ENCODE measurements around the gene SLC25A38.

Gene SLC25A38

GRCh38 chr3:39378088-39378487, 5.1 kb upstream of the SLC25A38 start:
- peak; percentile 18 to 36 (median 31) for DNase-seq

DNA sequence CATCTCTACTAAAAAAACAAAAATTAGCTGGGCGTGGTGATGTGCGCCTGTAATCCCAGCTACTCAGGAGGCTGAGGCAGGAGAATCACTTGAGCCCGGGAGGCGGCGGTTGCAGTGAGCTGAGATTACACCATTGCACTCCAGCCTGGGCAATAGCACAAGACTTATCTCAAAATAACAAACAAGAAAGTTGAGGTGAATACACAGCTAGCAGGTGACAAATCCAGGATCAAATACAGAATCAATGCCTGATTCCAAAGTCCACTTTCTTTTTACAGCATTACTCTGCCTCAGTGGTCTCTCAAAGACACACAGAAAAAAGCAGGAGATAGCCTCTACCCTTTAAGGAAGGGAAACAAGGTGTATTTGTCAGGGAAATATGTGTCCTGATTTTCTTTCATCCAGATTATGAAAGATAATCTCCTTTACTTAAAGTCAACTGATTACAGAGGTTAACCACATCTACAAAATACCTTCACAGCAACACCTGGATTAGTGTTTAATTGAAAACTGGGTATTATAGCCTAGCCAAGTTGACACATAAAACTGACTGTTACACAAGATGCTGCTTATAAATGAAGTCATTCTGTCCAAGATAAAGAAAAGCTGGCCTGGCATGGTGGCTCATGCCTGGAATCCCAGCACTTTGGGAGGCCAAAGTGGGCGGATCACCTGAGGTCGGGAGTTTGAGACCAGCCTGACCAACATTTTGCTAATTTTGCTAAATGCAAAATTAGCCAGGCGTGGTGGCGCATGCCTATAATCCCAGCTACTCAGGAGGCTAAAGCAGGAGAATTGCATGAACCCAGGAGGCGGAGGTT, 4.0 kb upstream of the SLC25A38 start:
- DNase-seq = no peak

DNA sequence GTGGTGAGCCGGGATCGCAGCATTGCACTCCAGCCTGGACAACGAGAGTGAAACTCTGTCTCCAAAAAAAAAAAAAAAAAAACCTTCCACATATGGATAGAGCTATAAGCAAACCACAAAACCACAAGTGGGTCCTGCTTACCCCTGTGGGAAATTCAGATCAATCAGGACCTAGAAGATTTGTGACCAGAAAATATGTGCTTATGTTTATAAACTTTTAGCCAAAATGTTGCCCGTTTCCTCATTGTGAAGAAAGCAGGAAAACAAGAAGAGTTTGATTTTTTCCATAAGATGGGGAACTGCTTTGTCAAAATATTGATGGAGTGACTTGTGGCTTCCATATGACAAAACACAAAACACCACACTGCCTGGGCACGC, 3.4 kb upstream of the SLC25A38 start:
- no peak for DNase-seq

- no peak for DNase-seq
Observed at GRCh38 chr3:39381432-39381831, 1.7 kb upstream of the SLC25A38 start.

DNA sequence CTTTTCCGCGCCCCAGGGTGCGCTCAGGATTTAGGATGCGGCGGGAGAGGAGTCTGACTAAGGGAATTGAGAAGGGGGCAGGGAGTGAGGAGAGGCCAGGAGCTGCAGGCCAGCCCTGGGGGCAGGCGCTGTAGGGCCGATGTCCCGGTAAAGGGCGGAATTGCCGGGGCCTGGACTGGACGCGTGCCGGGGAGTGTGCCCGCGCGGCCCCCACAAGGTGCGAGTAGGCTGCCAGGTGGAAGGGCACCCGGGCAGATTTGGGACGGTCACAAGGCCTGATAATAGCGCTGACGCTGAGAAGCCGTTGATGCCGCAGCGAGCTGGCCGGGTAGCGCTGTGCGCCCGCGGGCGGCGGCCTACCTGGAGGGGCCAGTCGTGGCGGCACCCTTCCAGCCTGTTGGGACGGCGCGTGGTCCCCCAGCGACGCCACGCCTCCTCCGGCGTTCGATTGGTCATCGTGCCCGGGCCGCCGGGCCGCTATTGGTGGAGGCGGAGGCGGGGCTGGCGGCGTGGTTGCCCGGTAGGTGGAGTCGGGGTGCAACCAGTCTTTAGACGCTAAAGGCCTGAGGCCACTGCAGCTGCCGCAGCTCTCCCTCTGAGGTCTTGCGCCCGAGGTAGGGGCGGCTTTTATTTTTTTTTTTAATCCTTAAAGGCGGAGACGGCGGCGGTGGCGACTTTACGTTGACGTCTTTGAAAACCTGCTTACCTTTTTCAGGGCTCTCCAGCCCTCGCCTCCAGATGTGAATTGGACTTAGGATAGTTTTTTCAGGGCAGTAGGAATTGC, 903 bp downstream of the SLC25A38 start:
- DNase-seq = peak; percentile 94 to 98 (median 96)

- no peak for DNase-seq
Observed at GRCh38 chr3:39384665-39385000, 1.5 kb downstream of the SLC25A38 start.

DNA sequence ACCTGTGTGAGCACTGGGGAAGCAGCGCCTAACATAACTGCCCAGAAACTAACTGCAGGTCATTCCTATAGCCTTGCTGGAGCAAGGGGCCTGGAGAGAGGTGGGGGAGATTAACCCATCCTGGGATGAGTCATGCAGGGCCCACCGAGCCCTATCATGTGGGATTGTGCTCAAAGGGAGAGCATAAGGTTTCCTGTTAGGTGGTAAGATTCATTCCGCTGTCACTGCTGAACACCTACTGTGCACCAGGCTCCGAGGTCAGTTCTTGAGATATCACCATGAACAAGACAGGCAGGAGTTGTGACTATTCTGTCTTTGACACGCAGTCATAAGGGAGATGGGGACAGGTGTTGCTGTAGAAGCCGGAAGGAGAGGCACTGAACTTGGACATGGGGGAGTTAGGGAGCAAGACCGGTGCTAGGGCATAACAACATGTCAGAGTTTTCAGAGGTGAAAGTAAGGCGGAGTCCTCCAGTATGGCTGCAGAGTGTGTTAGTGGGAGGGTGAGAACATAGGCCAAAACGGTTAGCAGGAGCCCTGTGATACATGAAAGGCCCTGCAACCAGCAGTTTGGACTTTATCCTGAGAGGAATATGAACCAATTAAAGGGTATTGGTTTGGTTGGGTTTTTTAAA, 2.4 kb downstream of the SLC25A38 start:
- no peak for DNase-seq

GRCh38 chr3:39386318-39386717, 3.1 kb downstream of the SLC25A38 start:
- no peak for DNase-seq

GRCh38 chr3:39387411-39387975, 4.3 kb downstream of the SLC25A38 start:
- DNase-seq = no peak

GRCh38 chr3:39388153-39388552, 5.0 kb downstream of the SLC25A38 start:
- no peak for DNase-seq

DNA sequence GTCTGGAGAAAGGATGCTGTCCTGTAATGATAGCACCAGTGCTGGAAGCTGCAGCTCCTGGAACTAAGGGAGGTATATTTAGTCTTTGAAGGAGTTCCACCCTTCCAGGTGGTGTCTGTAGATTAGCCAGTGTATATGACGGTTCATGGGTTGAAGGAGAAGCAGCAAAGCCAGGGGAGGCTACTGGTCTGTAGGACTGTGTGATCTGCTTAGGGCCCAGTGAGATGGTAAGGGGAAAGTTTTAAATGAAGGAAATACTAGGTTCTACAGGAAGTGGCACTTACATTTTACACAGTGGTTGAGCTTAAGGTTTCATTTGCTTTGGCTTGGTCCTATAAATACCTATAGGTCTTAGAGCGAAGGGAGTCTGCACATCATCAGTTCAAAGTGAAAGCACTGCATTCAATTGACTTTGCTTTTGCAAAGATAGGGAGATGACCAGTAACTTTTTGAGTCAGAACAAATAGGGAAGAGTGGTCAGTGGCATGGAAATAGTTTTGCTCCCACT, 5.6 kb downstream of the SLC25A38 start:
- DNase-seq = no peak

DNA sequence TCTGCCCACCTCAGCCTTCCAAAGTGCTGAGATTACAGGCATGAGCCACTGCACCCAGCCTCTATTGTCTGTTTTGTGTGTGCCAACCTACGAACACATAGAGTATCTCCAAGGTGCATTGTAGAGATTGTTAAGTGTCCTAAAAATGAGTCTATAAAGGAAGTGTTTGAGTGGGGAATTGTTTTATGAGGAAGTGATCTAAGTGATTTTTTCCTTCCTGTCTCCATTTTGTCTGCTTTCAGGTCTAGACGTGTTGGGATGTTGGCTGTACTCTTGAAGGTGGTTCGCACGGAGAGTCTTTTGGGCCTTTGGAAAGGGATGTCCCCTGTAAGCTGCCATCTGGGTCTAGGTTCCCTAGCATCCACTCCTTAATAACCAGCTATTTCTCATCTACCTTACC, 7.0 kb downstream of the SLC25A38 start:
- DNase-seq = no peak

DNA sequence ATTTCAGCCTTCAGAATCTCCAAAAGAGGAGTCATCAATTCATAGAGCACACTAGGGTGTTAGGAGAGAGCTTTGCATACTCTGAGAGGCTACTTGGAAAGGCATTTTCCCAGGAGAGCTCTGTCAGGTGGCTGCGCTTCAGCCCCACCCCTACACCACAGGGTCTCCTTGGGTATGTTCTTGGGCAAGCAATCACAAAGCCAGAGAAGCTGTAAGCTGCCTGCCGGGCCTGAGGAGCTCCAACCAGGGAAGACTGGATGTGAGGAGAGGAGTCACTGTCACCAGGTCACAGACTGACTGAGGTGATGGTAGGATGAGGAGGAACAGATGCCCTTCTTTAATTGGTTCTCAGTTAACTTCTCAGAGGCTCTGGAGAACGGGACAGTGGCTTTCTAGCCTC, 13.5 kb downstream of the SLC25A38 start:
- DNase-seq = no peak

- DNase-seq = no peak
Observed at GRCh38 chr3:39398700-39399099, 15.5 kb downstream of the SLC25A38 start.

DNA sequence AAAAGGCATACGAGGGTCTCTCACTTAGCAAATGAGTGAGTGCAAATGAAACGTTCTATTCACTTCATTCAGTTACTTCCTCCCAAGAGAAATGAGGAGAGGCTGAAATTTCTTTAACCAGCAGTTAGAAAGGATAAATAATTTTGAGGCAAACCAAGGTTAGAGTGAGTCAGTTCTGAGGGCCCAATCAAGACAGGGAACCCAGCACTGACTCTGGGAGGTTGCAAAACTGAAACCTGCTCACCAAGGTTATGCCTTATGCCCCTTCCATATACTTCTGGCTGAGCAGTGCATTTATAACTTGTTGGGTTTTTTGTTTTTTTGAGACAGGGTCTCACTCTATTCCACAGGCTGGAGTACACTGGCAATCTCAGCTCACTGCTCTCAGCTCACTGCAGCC, 18.8 kb downstream of the SLC25A38 start:
- no peak for DNase-seq

DNA sequence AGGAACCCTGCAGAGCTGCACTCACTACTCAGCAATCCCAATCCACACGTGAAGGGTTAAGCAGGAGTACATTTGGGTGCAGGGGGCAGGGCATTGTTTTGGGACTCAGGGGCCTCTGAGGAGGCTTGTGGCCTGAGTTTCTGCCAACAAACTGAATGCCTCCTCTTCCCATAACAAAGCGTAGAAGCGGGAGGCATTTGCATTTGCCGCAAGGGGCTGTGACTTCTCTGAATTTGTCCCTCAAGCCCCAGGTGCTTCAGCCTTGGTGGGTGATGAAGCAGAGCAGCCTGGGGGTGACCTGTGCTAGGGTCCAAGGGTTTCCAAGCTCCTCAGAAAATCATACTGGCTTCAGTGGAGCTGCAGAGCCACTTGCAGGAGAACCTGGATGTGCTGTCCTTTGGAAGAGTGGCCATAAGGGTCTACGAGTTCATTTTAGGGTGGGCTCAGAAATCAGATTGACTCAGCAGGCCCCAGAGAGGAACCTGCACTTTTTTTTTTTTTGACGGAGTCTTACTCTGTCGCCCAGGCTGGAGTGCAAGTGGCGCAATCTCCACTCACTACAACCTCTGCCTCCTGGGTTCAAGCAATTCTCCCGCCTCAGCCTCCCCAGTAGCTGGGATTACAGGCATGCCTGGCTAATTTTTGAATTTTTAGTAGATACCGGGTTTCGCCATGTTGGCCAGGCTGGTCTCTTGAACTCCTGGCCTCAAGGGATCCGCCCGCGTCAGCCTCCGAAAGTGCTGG, 21.9 kb downstream of the SLC25A38 start:
- DNase-seq = no peak

- DNase-seq = no peak
Observed at GRCh38 chr3:39405687-39406367, 22.7 kb downstream of the SLC25A38 start.

- DNase-seq = peak; percentile 97 to 99 (median 97)
Observed at GRCh38 chr3:39406368-39407258, 23.4 kb downstream of the SLC25A38 start, which contains the start of gene RPSA. TSS of gene RPSA (plus strand) at chr3:39406720. CDS start at chr3:39407654, 934 bp downstream.

GRCh38 chr3:39407259-39407629, 24.1 kb downstream of the SLC25A38 start:
- DNase-seq = peak in 1 of 3 donors; percentile 9

DNA sequence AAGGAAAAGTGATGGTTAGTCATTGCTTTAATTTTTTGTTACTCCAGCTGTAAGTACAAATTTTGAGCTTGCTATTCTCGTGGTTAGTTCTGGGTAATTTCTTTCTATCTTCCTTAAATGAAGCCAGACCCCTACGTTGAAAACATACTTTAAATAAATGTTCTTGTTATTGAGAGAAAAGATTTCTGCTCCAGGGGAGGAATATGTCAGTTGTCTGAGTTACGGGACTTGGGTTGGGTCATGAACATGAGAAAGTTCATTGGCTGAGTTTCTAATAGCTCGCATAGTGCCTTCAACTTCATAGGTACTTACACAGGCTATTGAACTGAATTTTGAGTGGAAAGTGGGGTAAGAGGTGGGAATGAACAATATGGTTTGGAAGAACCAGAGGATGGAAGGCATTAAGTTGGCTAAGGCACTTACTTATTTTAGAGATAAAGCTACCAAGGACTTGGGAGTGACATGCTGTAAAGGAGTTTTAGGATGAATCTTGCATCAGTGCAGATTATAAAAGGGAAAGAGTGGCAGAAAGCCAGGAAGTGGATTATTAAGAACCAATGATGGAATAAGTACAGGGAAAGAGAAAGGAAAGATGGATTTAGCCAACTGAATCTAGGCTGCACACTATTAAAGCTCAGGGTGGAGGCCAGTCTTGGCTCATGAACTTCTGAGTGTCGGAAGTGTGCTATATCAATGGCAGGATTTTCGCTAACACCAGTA, 24.8 kb downstream of the SLC25A38 start:
- DNase-seq = no peak
